ENCODE measurements around the gene CCDC179. TPM values are rescaled to one million over a fixed set of nuclear protein-coding genes. Genes with fewer than 3 reads are reported as not detected.

The CCDC179 gene
- total RNA-seq, 1 experiment from 2014 or later, result not detected

DNA sequence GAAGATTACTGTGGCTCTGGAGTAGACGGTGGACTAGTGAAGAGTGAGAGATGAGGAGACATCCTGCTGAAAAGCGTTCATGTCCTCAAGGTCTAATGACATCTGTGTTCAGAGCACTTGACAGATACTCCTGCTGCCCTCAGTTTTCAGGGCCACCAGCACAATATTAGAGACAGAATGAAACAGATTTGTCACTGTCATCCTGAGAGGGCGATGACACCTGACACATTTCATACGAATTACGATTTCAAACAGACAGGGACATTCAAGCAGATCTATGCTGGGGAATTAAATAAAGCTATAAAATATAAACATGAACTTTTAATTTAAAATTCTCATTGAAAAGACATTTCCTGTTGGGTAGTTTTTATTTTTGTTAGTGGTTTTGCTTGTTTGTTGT is 59.8 kb downstream of the CCDC179 start:
- Histone ChIP-seq H2BK120ac (ENCODE audit: low read depth, low read length, poor library complexity, severe bottlenecking) (no peak overlapping the region), H4K5ac (ENCODE audit: insufficient read length, low read depth, low read length) (no peak overlapping the region), H2BK15ac (ENCODE audit: low read depth, low read length) (no peak overlapping the region), H3K23ac (ENCODE audit: insufficient read length, low read depth, low read length) (no peak overlapping the region), H3K14ac (ENCODE audit: insufficient read depth, low read length) (no peak overlapping the region), H2AFZ (ENCODE audit: low read length) (no peak overlapping the region), H3K23me2 (ENCODE audit: insufficient read length, low read depth, low read length, poor library complexity, severe bottlenecking) (no peaks in the 10 kb centered on the region), H3K27ac (ENCODE audit: insufficient read length, low read depth, low read length) (no peak overlapping the region), H3K4ac (ENCODE audit: low read depth, low read length) (no peak overlapping the region), H2AK5ac (ENCODE audit: insufficient read length, low read length) (no peak overlapping the region), H4K91ac (ENCODE audit: insufficient read length, low read depth, low read length) (no peak overlapping the region), H3K79me2 (ENCODE audit: insufficient read depth, low read length) (no peaks in the 10 kb centered on the region), H4K20me1 (ENCODE audit: control insufficient read depth, insufficient read depth, insufficient read length) (no peaks in the 10 kb centered on the region), H3K9me3 (ENCODE audit: control insufficient read depth, low read depth, low read length) (no peaks in the 10 kb centered on the region), H3K56ac (ENCODE audit: insufficient read length, low read depth, low read length) (no peak overlapping the region), H3K18ac (ENCODE audit: insufficient read length, low read depth, low read length) (no peak overlapping the region), H2BK12ac (ENCODE audit: insufficient read length, low read depth, low read length) (no peak overlapping the region), H3K9ac (ENCODE audit: extremely low read depth, insufficient read length, low read length) (no peak overlapping the region), H3T11ph (ENCODE audit: low read length) (no peak overlapping the region), H2BK20ac (ENCODE audit: low read depth, low read length, poor library complexity, severe bottlenecking) (no peak overlapping the region), H3K4me1 (ENCODE audit: insufficient read depth, low read length) (no peaks in the 10 kb centered on the region; the same call in 1 of the 2 replicates), H2BK5ac (ENCODE audit: insufficient read length, low read length) (no peak overlapping the region), H3K27me3 (ENCODE audit: insufficient read depth, low read length) (no peaks in the 10 kb centered on the region), H3K4me2 (ENCODE audit: insufficient read depth, insufficient read length, low read length) (no peak overlapping the region), H4K8ac (replicated peaks; ENCODE audit: insufficient read length, low read depth, low read length) (no peak overlapping the region), H3K79me1 (ENCODE audit: insufficient read depth, low read depth, low read length, poor library complexity, severe bottlenecking) (no peaks in the 10 kb centered on the region)
- Mint-ChIP-seq H3K27ac (no peak overlapping the region), H3K4me1 (no peaks in the 10 kb centered on the region), H3K9me3 (no peaks in the 10 kb centered on the region), H3K27me3 (ENCODE audit: low read depth) (no peaks in the 10 kb centered on the region; the same call in 1 of the 2 replicates), H3K4me3 (no peak overlapping the region), H3K36me3 (ENCODE audit: insufficient read depth in 1 of 3, low read depth in 3 of 3) (no peaks in the 10 kb centered on the region)
- TF ChIP-seq, protein P1, sequence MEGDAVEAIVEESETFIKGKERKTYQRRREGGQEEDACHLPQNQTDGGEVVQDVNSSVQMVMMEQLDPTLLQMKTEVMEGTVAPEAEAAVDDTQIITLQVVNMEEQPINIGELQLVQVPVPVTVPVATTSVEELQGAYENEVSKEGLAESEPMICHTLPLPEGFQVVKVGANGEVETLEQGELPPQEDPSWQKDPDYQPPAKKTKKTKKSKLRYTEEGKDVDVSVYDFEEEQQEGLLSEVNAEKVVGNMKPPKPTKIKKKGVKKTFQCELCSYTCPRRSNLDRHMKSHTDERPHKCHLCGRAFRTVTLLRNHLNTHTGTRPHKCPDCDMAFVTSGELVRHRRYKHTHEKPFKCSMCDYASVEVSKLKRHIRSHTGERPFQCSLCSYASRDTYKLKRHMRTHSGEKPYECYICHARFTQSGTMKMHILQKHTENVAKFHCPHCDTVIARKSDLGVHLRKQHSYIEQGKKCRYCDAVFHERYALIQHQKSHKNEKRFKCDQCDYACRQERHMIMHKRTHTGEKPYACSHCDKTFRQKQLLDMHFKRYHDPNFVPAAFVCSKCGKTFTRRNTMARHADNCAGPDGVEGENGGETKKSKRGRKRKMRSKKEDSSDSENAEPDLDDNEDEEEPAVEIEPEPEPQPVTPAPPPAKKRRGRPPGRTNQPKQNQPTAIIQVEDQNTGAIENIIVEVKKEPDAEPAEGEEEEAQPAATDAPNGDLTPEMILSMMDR (conservative IDR thresholded peaks at IDR 0.05), result no peak
- no peak for DNase-seq
- WGBS (ENCODE audit: extremely low coverage, insufficient read length, low lambda C conversion rate), result no CpG with 5 or more reads among the region's 5 CpGs
